Dedifferentiated amniotic fluid mesenchymal stem cell (primary cell): ENCODE data around the gene E2F3.

Experiments used
- DNase-seq: peaks from one replicate; pipeline ENCODE4 v3.0.0-alpha.2; 2016; ENCODE audit errors: extremely low spot score

E2F3 gene

DNA sequence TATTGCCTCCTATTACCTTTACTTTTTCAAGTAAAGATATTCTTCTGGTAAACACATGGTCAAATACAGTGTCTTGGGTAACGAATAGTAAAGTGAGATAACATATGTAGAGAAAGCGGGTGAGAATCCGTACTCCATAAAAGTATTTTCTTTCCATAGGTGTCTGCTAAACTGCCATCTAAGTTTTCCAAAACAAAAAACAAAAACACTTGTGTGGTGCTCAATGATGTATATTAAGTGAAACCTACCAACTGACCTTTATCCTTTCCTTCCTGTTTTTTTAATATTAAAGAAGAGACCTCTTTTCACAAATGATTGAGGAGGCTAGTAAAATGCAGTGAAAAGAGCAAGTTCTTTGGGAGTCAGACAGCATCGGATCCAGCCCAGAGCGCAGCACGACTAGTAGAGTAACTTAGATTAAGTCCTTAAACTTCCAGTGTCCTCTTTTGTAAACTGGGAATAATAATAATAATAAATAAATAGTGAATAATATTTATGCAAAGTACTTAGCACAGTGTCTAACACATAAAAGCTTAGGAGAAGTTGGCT is 132.1 kb downstream of the E2F3 start:
- DNase-seq, result no peak

DNA sequence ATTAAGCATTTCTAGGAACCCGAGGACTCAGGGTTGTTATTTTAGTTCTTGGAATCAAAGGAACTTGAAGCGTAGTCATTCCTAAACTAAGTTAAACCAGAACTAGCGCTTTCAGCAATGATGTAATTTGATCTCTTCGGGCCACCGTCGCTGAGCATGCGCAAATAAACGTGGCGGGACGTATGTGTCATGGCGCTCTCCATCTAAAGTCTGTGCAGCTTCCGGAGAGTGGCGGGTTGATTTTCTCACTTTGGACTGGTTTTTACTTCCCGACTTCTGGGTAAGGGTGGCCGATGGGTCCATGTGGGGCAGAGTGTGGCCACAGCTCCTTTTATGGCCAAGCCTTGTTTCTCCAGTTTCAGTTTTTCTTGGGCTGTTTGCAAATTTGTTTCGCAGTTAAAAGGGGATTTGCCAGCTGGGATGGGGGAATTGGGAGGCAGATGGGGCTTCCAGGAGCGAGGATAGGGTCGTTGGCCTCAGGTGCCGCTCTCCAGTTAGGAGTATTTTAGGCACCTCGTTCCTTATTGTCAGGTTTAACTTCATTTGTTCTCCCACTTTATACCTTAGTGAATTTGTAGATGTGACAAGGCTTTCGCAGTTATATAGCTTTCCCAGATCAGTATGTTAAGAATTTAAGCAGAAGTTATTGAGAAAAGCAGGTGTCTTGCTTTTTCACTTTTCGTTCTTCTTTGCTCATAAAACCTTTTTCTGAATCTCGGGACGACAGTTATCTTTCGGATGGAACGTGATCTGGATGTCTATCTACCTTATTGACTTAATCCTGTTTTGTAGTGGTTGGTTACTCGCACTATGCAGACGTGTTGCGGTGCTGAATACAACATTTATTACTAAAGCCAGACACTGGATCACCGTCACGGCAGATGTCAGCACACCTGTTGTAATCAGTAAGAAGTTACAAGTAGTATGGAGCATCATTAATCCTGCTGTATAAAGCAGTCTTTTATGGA is 132.9 kb downstream of the E2F3 start, which contains the start of gene CDKAL1:
Gene CDKAL1, plus strand, starts transcription at position 163 of the 968 bp plus-strand sequence. CDS start 11,894 bp downstream, outside the sequence.
- peak; percentile 96 for DNase-seq

DNA sequence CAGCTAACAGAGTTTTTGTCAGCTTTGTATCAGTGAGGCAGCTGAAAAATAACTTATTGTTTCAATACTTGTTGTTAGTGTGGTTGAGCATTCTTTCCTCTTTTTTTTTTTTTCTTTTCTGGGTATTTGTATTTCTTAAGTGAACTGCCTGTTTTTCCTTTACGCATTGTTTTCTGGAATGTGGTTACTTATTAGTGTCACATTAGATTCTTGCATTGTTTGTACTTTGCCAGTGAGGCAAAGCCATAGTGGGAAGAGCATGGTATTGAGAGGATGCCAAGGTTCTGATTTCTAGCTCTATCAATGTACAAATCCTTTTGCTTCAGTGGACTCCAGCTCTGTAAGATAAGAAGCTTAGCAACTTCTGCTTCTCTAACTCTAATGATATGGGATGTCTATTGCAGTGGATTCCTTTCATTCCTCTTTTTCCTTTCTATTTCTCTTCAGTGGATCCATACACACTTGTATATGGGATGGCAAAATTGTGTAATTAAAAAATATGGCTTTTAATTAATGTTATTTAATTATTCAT is 136.5 kb downstream of the E2F3 start:
- DNase-seq, result no peak

GRCh38 chr6:20538907-20539306 is 137.2 kb downstream of the E2F3 start:
- no peak for DNase-seq

DNA sequence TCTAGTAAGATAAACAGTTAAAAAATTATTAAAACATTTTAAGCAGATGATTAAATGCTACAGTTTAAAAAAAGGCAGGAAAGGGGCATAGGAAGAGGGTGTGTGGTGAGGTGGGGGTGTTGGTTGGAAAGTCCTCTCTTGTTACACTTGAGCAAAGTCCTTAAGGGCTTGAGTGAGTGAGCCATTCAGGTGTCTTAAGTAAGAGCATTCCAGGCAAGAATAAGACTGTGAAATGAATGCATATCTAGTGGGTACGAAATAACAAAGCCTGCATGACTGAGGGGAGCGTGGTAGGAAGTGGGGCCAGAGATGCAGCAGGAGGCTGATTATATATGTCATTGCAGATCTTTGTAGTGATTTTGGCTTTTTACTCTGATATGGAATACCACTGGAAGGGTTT is 137.7 kb downstream of the E2F3 start:
- no peak for DNase-seq

- DNase-seq, result peak; percentile 61
Observed at GRCh38 chr6:20540683-20541082, 139.0 kb downstream of the E2F3 start.

- no peak for DNase-seq
Observed at GRCh38 chr6:20541382-20541781, 139.7 kb downstream of the E2F3 start.

DNA sequence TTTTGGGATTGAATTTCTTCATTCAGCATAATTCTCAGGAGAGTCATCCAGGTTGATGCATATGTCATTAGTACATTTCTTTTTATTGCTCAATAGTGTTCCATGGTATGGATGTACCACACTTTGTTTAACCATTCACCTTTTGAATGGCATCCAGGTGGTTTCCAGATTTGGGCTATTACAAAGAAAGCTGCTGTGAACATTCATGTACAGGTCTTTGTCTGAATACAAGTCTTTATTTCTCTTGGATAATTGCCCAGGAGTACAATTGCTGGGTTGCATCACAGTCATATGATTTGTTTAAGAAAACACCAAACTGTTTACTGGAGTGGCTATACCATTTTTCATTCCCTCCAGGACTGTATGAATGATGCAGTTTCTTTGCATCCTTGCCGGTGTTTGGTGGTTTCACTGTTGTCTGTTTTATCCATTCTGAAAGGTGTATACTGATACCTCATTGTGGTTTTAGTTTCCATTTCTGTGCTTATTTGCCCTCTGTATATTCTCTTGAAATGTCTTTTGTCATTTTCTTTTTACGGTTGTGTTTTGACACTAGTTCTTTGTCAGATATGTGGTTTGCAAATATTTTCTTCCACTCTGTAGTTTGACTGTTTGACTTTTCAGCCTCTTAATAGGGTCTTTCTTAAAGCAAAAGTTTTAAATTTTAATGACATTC is 141.4 kb downstream of the E2F3 start:
- DNase-seq, result peak; percentile 63
